H9 (cell line): ENCODE measurements around the gene PFKL. TPM values are rescaled to one million over a fixed set of nuclear protein-coding genes. Genes with fewer than 3 reads are reported as not detected.

ENCODE experiments used
- DNase-seq: peaks from one replicate; pipeline ENCODE4 v3.0.0-alpha.2; 2017
- H2AFZ ChIP-seq: one replicate; pipeline ENCODE4 v1.6.1; 2013; ENCODE audit warnings: mild to moderate bottlenecking, low read length, control low read depth, moderate library complexity
- H2AK5ac ChIP-seq: 2 replicates; pipeline ENCODE4 v1.6.1; 2013; ENCODE audit warnings: low read length, control low read depth, mixed read lengths; ENCODE audit not compliant: insufficient read length
- H2BK120ac ChIP-seq: one replicate; pipeline ENCODE4 v1.6.1; 2013; ENCODE audit warnings: low read depth, mild to moderate bottlenecking, low read length, control low read depth, inconsistent platforms; ENCODE audit not compliant: poor library complexity, severe bottlenecking
- H2BK12ac ChIP-seq: 2 replicates; pipeline ENCODE4 v1.6.1; 2013; ENCODE audit warnings: low read length, control low read depth, mixed read lengths, low read depth; ENCODE audit not compliant: insufficient read length
- H2BK15ac ChIP-seq: 2 replicates; pipeline ENCODE4 v1.6.1; 2013; ENCODE audit warnings: low read depth, low read length, control low read depth
- H2BK20ac ChIP-seq: one replicate; pipeline ENCODE4 v1.6.1; 2013; ENCODE audit warnings: low read depth, mild to moderate bottlenecking, low read length, control low read depth, inconsistent platforms; ENCODE audit not compliant: poor library complexity, severe bottlenecking
- H2BK5ac ChIP-seq: 2 replicates; pipeline ENCODE4 v1.6.1; 2013; ENCODE audit warnings: low read length, control low read depth, mixed read lengths; ENCODE audit not compliant: insufficient read length
- H3K14ac ChIP-seq: 2 replicates; pipeline ENCODE4 v1.6.1; 2013; ENCODE audit warnings: low read length, control low read depth; ENCODE audit not compliant: insufficient read depth
- H3K18ac ChIP-seq: 2 replicates; pipeline ENCODE4 v1.6.1; 2013; ENCODE audit warnings: low read depth, mild to moderate bottlenecking, mixed read lengths, low read length, control low read depth; ENCODE audit not compliant: insufficient read length
- H3K23ac ChIP-seq: 2 replicates; pipeline ENCODE4 v1.6.1; 2013; ENCODE audit warnings: low read length, control low read depth, mixed read lengths, low read depth; ENCODE audit not compliant: insufficient read length
- H3K23me2 ChIP-seq: 2 replicates; pipeline ENCODE4 v1.6.1; 2013; ENCODE audit warnings: low read depth, mild to moderate bottlenecking, mixed read lengths, low read length, control low read depth; ENCODE audit not compliant: insufficient read length, poor library complexity, severe bottlenecking
- H3K27ac ChIP-seq: 2 replicates; pipeline ENCODE4 v1.5.1; 2013; ENCODE audit warnings: low read length, control low read depth, mixed read lengths, low read depth; ENCODE audit not compliant: insufficient read length
- H3K27me3 ChIP-seq: 2 replicates; pipeline ENCODE4 v1.6.1; 2013; ENCODE audit warnings: low read length, control low read depth, inconsistent platforms; ENCODE audit not compliant: insufficient read depth
- H3K4ac ChIP-seq: 2 replicates; pipeline ENCODE4 v1.6.1; 2013; ENCODE audit warnings: low read depth, mild to moderate bottlenecking, control low read depth, inconsistent platforms, low read length, moderate library complexity
- H3K4me1 ChIP-seq: 2 replicates; pipeline ENCODE4 v1.6.1; 2013; ENCODE audit warnings: low read length, control low read depth, inconsistent platforms; ENCODE audit not compliant: insufficient read depth
- H3K4me2 ChIP-seq: 2 replicates; pipeline ENCODE4 v1.6.1; 2013; ENCODE audit warnings: low read length, control low read depth, mixed read lengths; ENCODE audit not compliant: insufficient read length, insufficient read depth
- H3K56ac ChIP-seq: 2 replicates; pipeline ENCODE4 v1.6.1; 2013; ENCODE audit warnings: low read depth, mild to moderate bottlenecking, mixed read lengths, low read length, control low read depth; ENCODE audit not compliant: insufficient read length
- H3K79me1 ChIP-seq: 2 replicates; pipeline ENCODE4 v1.6.1; 2013; ENCODE audit warnings: low read depth, mild to moderate bottlenecking, moderate library complexity, low read length, control low read depth, inconsistent platforms; ENCODE audit not compliant: insufficient read depth, poor library complexity, severe bottlenecking
- H3K79me2 ChIP-seq: 2 replicates; pipeline ENCODE4 v1.6.1; 2013; ENCODE audit warnings: low read length, control low read depth, inconsistent platforms; ENCODE audit not compliant: insufficient read depth
- H3K9ac ChIP-seq: 2 replicates; pipeline ENCODE4 v1.6.1; 2013; ENCODE audit warnings: low read length, control low read depth, mixed read lengths; ENCODE audit not compliant: insufficient read length; ENCODE audit errors: extremely low read depth
- H3K9me3 ChIP-seq: one replicate; pipeline ENCODE4 v1.6.1; 2013; ENCODE audit warnings: low read depth, low read length, inconsistent platforms; ENCODE audit not compliant: control insufficient read depth
- H3T11ph ChIP-seq: one replicate; pipeline ENCODE4 v1.6.1; 2013; ENCODE audit warnings: mild to moderate bottlenecking, low read length, control low read depth, inconsistent platforms
- H4K20me1 ChIP-seq: one replicate; pipeline ENCODE4 v1.6.1; 2013; ENCODE audit not compliant: control insufficient read depth, insufficient read length, insufficient read depth
- H4K5ac ChIP-seq: 2 replicates; pipeline ENCODE4 v1.6.1; 2013; ENCODE audit warnings: low read depth, mild to moderate bottlenecking, mixed read lengths, low read length, control low read depth; ENCODE audit not compliant: insufficient read length
- H4K8ac ChIP-seq: replicated peaks from 2 replicates; pipeline ENCODE4 v1.6.1; 2013; ENCODE audit warnings: low read length, control low read depth, mixed read lengths, low read depth; ENCODE audit not compliant: insufficient read length
- H4K91ac ChIP-seq: 2 replicates; pipeline ENCODE4 v1.6.1; 2013; ENCODE audit warnings: low read depth, mild to moderate bottlenecking, moderate library complexity, mixed read lengths, low read length, control low read depth; ENCODE audit not compliant: insufficient read length
- H3K27ac Mint-ChIP-seq, 3 experiments: 2 replicates in 2 of 3; 3 replicates in 1 of 3; pipeline ENCODE4 v1.8.0; 2020 to 2021; ENCODE audit warnings: mixed read lengths in 3 of 3, mild to moderate bottlenecking in 1 of 3, moderate library complexity in 1 of 3
- H3K27me3 Mint-ChIP-seq: 2 replicates; pipeline ENCODE4 v1.8.0; 2021; ENCODE audit warnings: low read depth, mild to moderate bottlenecking, moderate library complexity, mixed read lengths
- H3K36me3 Mint-ChIP-seq, 3 experiments: 2 replicates in 2 of 3; 3 replicates in 1 of 3; pipeline ENCODE4 v1.8.0; 2020 to 2021; ENCODE audit warnings: low read depth in 3 of 3, mixed read lengths in 3 of 3; ENCODE audit not compliant: insufficient read depth in 1 of 3
- H3K4me1 Mint-ChIP-seq, 2 experiments: 2 replicates each; pipeline ENCODE4 v1.8.0; 2020; ENCODE audit warnings: mixed read lengths in 2 of 2
- H3K4me3 Mint-ChIP-seq, 2 experiments: 2 replicates in 1 of 2; 3 replicates in 1 of 2; pipeline ENCODE4 v1.8.0; 2020 to 2021; ENCODE audit warnings: mild to moderate bottlenecking in 2 of 2, mixed read lengths in 2 of 2, moderate library complexity in 1 of 2
- H3K9me3 Mint-ChIP-seq, 2 experiments: 2 replicates in 1 of 2; 3 replicates in 1 of 2; pipeline ENCODE4 v1.8.0; 2020; ENCODE audit warnings: mild to moderate bottlenecking in 2 of 2, mixed read lengths in 2 of 2, moderate library complexity in 1 of 2
- WGBS: extraction: QIAGEN DNeasy Blood & Tissue Kit; methylation state at CpG from one replicate; pipeline ENCODE4 v1.1.7; 2013; ENCODE audit warnings: missing lambda C conversion rate, low lambda C conversion rate, mixed read lengths; ENCODE audit not compliant: insufficient read length; ENCODE audit errors: extremely low coverage; 5-methylcytosine and 5-hydroxymethylcytosine counted together
- total RNA-seq: library from RNA; stranded (reverse); gene quantifications from 2 replicates; pipeline ENCODE4 v1.2.1, GENCODE V29; 2021
- TF ChIP-seq, protein P1 (sequence below): fragments of 200-600 bp; sonication (generic); conservative IDR thresholded peaks from 3 replicates; pipeline ENCODE4 v1.8.0; 2021; ENCODE audit warnings: antibody characterized with exemption, mild to moderate bottlenecking

PFKL gene
- total RNA-seq, 1 experiment from 2014 or later = 107 TPM

DNA sequence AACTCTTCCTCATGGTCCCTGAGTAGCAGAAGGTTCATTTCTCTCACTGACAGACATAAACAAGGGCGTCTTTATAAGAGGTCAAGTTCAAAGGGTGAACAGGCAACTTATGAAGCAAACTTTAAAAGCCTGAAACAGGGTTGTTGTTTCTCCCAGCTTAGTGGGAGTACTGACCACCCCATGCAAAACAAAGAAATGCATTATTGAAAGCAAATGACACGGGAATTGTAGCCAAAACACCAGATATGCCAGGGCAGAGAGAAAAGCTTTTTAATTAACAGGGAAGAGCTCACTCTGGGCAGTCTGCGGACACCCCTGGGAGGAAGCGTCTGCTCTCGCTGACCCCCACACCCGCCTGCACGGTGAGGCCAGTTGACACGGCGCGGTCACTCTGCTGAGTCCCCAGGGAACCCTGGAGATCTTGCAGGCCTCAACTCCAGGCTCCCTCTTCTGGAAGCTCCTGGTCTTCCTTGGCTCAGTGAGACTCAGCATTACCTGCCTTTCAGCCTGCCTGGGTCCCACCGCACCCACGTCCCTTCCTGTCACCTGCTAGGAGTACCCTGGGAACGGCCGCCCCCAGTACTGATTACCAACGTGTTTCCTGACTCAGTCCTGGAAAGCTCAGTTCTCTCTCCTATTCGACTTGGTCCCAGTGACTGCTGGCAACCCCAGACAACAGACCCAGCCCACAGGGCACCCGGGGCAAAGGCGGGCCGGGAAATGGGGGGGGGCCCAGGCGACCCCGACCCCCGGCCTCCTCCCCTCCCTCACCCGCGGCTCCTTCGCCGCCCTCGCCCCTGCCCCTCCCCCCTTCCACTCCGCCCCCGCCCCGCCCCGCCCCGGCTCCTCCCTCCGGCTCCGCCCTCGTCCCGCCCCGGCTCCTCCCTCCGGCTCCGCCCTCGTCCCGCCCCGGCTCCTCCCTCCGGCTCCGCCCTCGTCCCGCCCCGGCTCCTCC lies 38.4 kb downstream of the PFKL start:
- Histone ChIP-seq H3K9ac (no peak overlapping the region), H3K4ac (no peak overlapping the region), H4K8ac (no peak overlapping the region), H3T11ph (no peak overlapping the region), H3K9me3 (no peaks in the 10 kb centered on the region), H3K56ac (no peak overlapping the region), H3K23me2 (peaks cover 6% of the 10 kb centered on the region), H3K79me1 (no peaks in the 10 kb centered on the region), H2BK15ac (no peak overlapping the region), H3K18ac (no peak overlapping the region), H3K4me2 (peak overlapping the region; percentile 79), H2BK120ac (no peak overlapping the region), H2BK20ac (no peak overlapping the region), H2BK5ac (no peak overlapping the region), H2BK12ac (no peak overlapping the region), H3K79me2 (no peaks in the 10 kb centered on the region), H3K4me1 (no peaks in the 10 kb centered on the region), H4K91ac (no peak overlapping the region), H4K5ac (no peak overlapping the region), H3K27me3 (no peaks in the 10 kb centered on the region), H2AK5ac (no peak overlapping the region), H3K27ac (no peak overlapping the region), H4K20me1 (no peaks in the 10 kb centered on the region), H3K14ac (no peak overlapping the region), H3K23ac (no peak overlapping the region), H2AFZ (no peak overlapping the region)
- peak; percentile 90 for DNase-seq
- peaks cover 0 to 5% (median 0%) of the 10 kb centered on the region in 3 experiments; a peak in 1 of 7 replicates for H3K36me3 Mint-ChIP-seq
- peak overlapping the region; percentile 69 to 76 for H3K4me3 Mint-ChIP-seq
- no CpG with 5 or more reads among the region's 47 CpGs for WGBS
- no peaks in the 10 kb centered on the region for H3K27me3 Mint-ChIP-seq
- H3K9me3 Mint-ChIP-seq = no peaks in the 10 kb centered on the region
- H3K4me1 Mint-ChIP-seq = peaks cover 29 to 40% of the 10 kb centered on the region in 2 experiments
- peak overlapping the region in 1 of 3 experiments; percentile 87; a peak in 3 of 7 replicates for H3K27ac Mint-ChIP-seq
- TF ChIP-seq, protein P1, sequence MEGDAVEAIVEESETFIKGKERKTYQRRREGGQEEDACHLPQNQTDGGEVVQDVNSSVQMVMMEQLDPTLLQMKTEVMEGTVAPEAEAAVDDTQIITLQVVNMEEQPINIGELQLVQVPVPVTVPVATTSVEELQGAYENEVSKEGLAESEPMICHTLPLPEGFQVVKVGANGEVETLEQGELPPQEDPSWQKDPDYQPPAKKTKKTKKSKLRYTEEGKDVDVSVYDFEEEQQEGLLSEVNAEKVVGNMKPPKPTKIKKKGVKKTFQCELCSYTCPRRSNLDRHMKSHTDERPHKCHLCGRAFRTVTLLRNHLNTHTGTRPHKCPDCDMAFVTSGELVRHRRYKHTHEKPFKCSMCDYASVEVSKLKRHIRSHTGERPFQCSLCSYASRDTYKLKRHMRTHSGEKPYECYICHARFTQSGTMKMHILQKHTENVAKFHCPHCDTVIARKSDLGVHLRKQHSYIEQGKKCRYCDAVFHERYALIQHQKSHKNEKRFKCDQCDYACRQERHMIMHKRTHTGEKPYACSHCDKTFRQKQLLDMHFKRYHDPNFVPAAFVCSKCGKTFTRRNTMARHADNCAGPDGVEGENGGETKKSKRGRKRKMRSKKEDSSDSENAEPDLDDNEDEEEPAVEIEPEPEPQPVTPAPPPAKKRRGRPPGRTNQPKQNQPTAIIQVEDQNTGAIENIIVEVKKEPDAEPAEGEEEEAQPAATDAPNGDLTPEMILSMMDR = peak; percentile 47; the same call in 2 of the 3 replicates
